T-helper 2 cell treated with Interferon-gamma antibody and Interleukin-4, amounts not matched to agents 5 μg/mL and 100 μg/mL, for 36 hours (primary cell): ENCODE measurements around the gene VRK1.
"Not testable (repeated sequence)": the region's sequence is repeated elsewhere in the genome, so short reads cannot be mapped to it uniquely, and the experiment has no call there.

ENCODE experiments used
- DNase-seq: peaks from one replicate; pipeline ENCODE4 v3.0.0; 2021; ENCODE audit warnings: low spot score
- H3K27ac Mint-ChIP-seq: one replicate; pipeline ENCODE4 v1.8.0; 2021; ENCODE audit warnings: mild to moderate bottlenecking, mixed read lengths
- H3K27me3 Mint-ChIP-seq: one replicate; pipeline ENCODE4 v1.8.0; 2021; ENCODE audit warnings: low read depth, mixed read lengths
- H3K36me3 Mint-ChIP-seq: one replicate; pipeline ENCODE4 v1.8.0; 2021; ENCODE audit warnings: low read depth, mixed read lengths
- H3K4me1 Mint-ChIP-seq: one replicate; pipeline ENCODE4 v1.8.0; 2021; ENCODE audit warnings: low read depth, mixed read lengths
- H3K4me3 Mint-ChIP-seq: one replicate; pipeline ENCODE4 v1.8.0; 2022; ENCODE audit warnings: mild to moderate bottlenecking, moderate library complexity, mixed read lengths
- H3K9me3 Mint-ChIP-seq: one replicate; pipeline ENCODE4 v1.8.0; 2021; ENCODE audit warnings: mixed read lengths

Gene VRK1

GRCh38 chr14:96796851-96797581, at the start of gene VRK1:
Gene VRK1 (plus strand): TSS chr14:96797382. CDS start chr14:96833472, 36,090 bp downstream.
- H3K9me3 Mint-ChIP-seq, result no peaks in the 10 kb centered on the region
- peak within 1 kb of the TSS; percentile 86 for H3K27ac Mint-ChIP-seq
- DNase-seq, result peak; percentile 93
- H3K4me1 Mint-ChIP-seq, result peaks cover 29% of the 10 kb centered on the region
- peaks cover 10% of the 10 kb centered on the region for H3K27me3 Mint-ChIP-seq
- peaks cover 3% of the 10 kb centered on the region for H3K36me3 Mint-ChIP-seq
- peak within 1 kb of the TSS; percentile 90 for H3K4me3 Mint-ChIP-seq

- peaks cover 29% of the 10 kb centered on the region for H3K27me3 Mint-ChIP-seq
- no peaks in the 10 kb centered on the region for H3K9me3 Mint-ChIP-seq
- DNase-seq, result no peak
- no peak overlapping the region for H3K4me3 Mint-ChIP-seq
- no peak overlapping the region for H3K27ac Mint-ChIP-seq
- no peaks in the 10 kb centered on the region for H3K4me1 Mint-ChIP-seq
- H3K36me3 Mint-ChIP-seq, result no peaks in the 10 kb centered on the region
These were observed 49.6 kb upstream of the VRK1 start for GRCh38 chr14:96747608-96748007.

- Mint-ChIP-seq H3K4me1 (no peaks in the 10 kb centered on the region), H3K27ac (no peak overlapping the region), H3K4me3 (no peak overlapping the region), H3K27me3 (peaks cover 25% of the 10 kb centered on the region), H3K9me3 (no peaks in the 10 kb centered on the region), H3K36me3 (no peaks in the 10 kb centered on the region)
- no peak for DNase-seq
These were observed 48.8 kb upstream of the VRK1 start for GRCh38 chr14:96748362-96748761.

- H3K36me3 Mint-ChIP-seq, result no peaks in the 10 kb centered on the region
- no peaks in the 10 kb centered on the region for H3K4me1 Mint-ChIP-seq
- H3K9me3 Mint-ChIP-seq, result no peaks in the 10 kb centered on the region
- no peak for DNase-seq
- H3K27ac Mint-ChIP-seq, result no peak overlapping the region
- H3K27me3 Mint-ChIP-seq, result peaks cover 4% of the 10 kb centered on the region
- H3K4me3 Mint-ChIP-seq, result no peak overlapping the region
These were observed 45.7 kb upstream of the VRK1 start for GRCh38 chr14:96751505-96751904.

- peaks cover 4% of the 10 kb centered on the region for H3K27me3 Mint-ChIP-seq
- no peak overlapping the region for H3K4me3 Mint-ChIP-seq
- no peaks in the 10 kb centered on the region for H3K36me3 Mint-ChIP-seq
- no peak for DNase-seq
- H3K27ac Mint-ChIP-seq, result no peak overlapping the region
- H3K4me1 Mint-ChIP-seq, result no peaks in the 10 kb centered on the region
- no peaks in the 10 kb centered on the region for H3K9me3 Mint-ChIP-seq
These were observed 45.1 kb upstream of the VRK1 start for GRCh38 chr14:96752125-96752524.

- no peaks in the 10 kb centered on the region for H3K9me3 Mint-ChIP-seq
- H3K27ac Mint-ChIP-seq, result no peak overlapping the region
- H3K27me3 Mint-ChIP-seq, result peaks cover 4% of the 10 kb centered on the region
- DNase-seq, result no peak
- no peaks in the 10 kb centered on the region for H3K4me1 Mint-ChIP-seq
- no peaks in the 10 kb centered on the region for H3K36me3 Mint-ChIP-seq
- no peak overlapping the region for H3K4me3 Mint-ChIP-seq
These were observed 44.6 kb upstream of the VRK1 start for GRCh38 chr14:96752594-96752993.

GRCh38 chr14:96754162-96754844, 42.9 kb upstream of the VRK1 start:
- H3K9me3 Mint-ChIP-seq, result no peaks in the 10 kb centered on the region
- no peak for DNase-seq
- no peak overlapping the region for H3K4me3 Mint-ChIP-seq
- H3K36me3 Mint-ChIP-seq, result no peaks in the 10 kb centered on the region
- peaks cover 4% of the 10 kb centered on the region for H3K27me3 Mint-ChIP-seq
- no peak overlapping the region for H3K27ac Mint-ChIP-seq
- no peaks in the 10 kb centered on the region for H3K4me1 Mint-ChIP-seq

GRCh38 chr14:96754845-96755184, 42.4 kb upstream of the VRK1 start:
- no peak for DNase-seq
- no peaks in the 10 kb centered on the region for H3K36me3 Mint-ChIP-seq
- no peaks in the 10 kb centered on the region for H3K4me1 Mint-ChIP-seq
- H3K27me3 Mint-ChIP-seq, result no peaks in the 10 kb centered on the region
- H3K27ac Mint-ChIP-seq, result no peak overlapping the region
- no peak overlapping the region for H3K4me3 Mint-ChIP-seq
- H3K9me3 Mint-ChIP-seq, result no peaks in the 10 kb centered on the region

GRCh38 chr14:96756745-96757144, 40.4 kb upstream of the VRK1 start:
- H3K9me3 Mint-ChIP-seq, result no peaks in the 10 kb centered on the region
- H3K4me1 Mint-ChIP-seq, result no peaks in the 10 kb centered on the region
- H3K27me3 Mint-ChIP-seq, result peaks cover 7% of the 10 kb centered on the region
- H3K36me3 Mint-ChIP-seq, result no peaks in the 10 kb centered on the region
- H3K27ac Mint-ChIP-seq, result no peak overlapping the region
- H3K4me3 Mint-ChIP-seq, result no peak overlapping the region
- no peak for DNase-seq

GRCh38 chr14:96757456-96757855, 39.7 kb upstream of the VRK1 start:
- no peak overlapping the region for H3K27ac Mint-ChIP-seq
- no peak for DNase-seq
- H3K4me1 Mint-ChIP-seq, result no peaks in the 10 kb centered on the region
- no peaks in the 10 kb centered on the region for H3K9me3 Mint-ChIP-seq
- H3K4me3 Mint-ChIP-seq, result no peak overlapping the region
- H3K36me3 Mint-ChIP-seq, result no peaks in the 10 kb centered on the region
- peaks cover 9% of the 10 kb centered on the region for H3K27me3 Mint-ChIP-seq

GRCh38 chr14:96761066-96761465, 36.1 kb upstream of the VRK1 start:
- Mint-ChIP-seq H3K4me1 (peaks cover 3% of the 10 kb centered on the region), H3K27me3 (peaks cover 21% of the 10 kb centered on the region), H3K36me3 (no peaks in the 10 kb centered on the region), H3K9me3 (no peaks in the 10 kb centered on the region), H3K27ac (no peak overlapping the region), H3K4me3 (no peak overlapping the region)
- DNase-seq, result no peak

- peaks cover 3% of the 10 kb centered on the region for H3K4me1 Mint-ChIP-seq
- no peak overlapping the region for H3K27ac Mint-ChIP-seq
- no peaks in the 10 kb centered on the region for H3K9me3 Mint-ChIP-seq
- no peak for DNase-seq
- peaks cover 21% of the 10 kb centered on the region for H3K27me3 Mint-ChIP-seq
- H3K4me3 Mint-ChIP-seq, result peak overlapping the region; percentile 23
- no peaks in the 10 kb centered on the region for H3K36me3 Mint-ChIP-seq
These were observed 34.5 kb upstream of the VRK1 start for GRCh38 chr14:96762650-96763049.

GRCh38 chr14:96764012-96764411, 33.2 kb upstream of the VRK1 start:
- Mint-ChIP-seq H3K36me3 (no peaks in the 10 kb centered on the region), H3K27me3 (peaks cover 21% of the 10 kb centered on the region), H3K4me3 (no peak overlapping the region), H3K27ac (no peak overlapping the region), H3K9me3 (no peaks in the 10 kb centered on the region), H3K4me1 (peaks cover 3% of the 10 kb centered on the region)
- DNase-seq, result no peak

GRCh38 chr14:96765205-96765604, 32.0 kb upstream of the VRK1 start:
- H3K27ac Mint-ChIP-seq, H3K9me3 Mint-ChIP-seq, DNase-seq, H3K4me1 Mint-ChIP-seq, H3K4me3 Mint-ChIP-seq, H3K36me3 Mint-ChIP-seq: not testable (repeated sequence)
- peaks cover 19% of the 10 kb centered on the region for H3K27me3 Mint-ChIP-seq

- H3K4me1 Mint-ChIP-seq, result no peaks in the 10 kb centered on the region
- H3K4me3 Mint-ChIP-seq, result no peak overlapping the region
- no peaks in the 10 kb centered on the region for H3K36me3 Mint-ChIP-seq
- DNase-seq, result no peak
- no peaks in the 10 kb centered on the region for H3K9me3 Mint-ChIP-seq
- no peak overlapping the region for H3K27ac Mint-ChIP-seq
- peaks cover 15% of the 10 kb centered on the region for H3K27me3 Mint-ChIP-seq
These were observed 24.3 kb upstream of the VRK1 start for GRCh38 chr14:96772929-96773328.
